ENCODE results near the gene TDP2.

GRCh38 chr6:24708612-24709011 lies 41.9 kb upstream of the TDP2 start:
- TF ChIP-seq CTCF (IDR thresholded peaks at IDR 0.05) (no peak), POLR2A (IDR thresholded peaks at IDR 0.05) (no peak)
